ENCODE measurements around the gene YWHAH.

- TF ChIP-seq, protein P1, sequence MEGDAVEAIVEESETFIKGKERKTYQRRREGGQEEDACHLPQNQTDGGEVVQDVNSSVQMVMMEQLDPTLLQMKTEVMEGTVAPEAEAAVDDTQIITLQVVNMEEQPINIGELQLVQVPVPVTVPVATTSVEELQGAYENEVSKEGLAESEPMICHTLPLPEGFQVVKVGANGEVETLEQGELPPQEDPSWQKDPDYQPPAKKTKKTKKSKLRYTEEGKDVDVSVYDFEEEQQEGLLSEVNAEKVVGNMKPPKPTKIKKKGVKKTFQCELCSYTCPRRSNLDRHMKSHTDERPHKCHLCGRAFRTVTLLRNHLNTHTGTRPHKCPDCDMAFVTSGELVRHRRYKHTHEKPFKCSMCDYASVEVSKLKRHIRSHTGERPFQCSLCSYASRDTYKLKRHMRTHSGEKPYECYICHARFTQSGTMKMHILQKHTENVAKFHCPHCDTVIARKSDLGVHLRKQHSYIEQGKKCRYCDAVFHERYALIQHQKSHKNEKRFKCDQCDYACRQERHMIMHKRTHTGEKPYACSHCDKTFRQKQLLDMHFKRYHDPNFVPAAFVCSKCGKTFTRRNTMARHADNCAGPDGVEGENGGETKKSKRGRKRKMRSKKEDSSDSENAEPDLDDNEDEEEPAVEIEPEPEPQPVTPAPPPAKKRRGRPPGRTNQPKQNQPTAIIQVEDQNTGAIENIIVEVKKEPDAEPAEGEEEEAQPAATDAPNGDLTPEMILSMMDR (IDR thresholded peaks at IDR 0.05 in 2 of 3, conservative IDR thresholded peaks at IDR 0.05 in 1 of 3; ENCODE audit: insufficient read depth in 2 of 3, low read depth in 1 of 3, low read length in 3 of 3): no peak
- no peak for TF ChIP-seq POLR2A (conservative IDR thresholded peaks at IDR 0.05)
Observed at GRCh38 chr22:31973739-31974138, 29.4 kb downstream of the YWHAH start.
